OCI-LY1 (cell line): ENCODE measurements around the gene GPR176.

ENCODE experiments used
- H2AFZ ChIP-seq: fragments of 200-600 bp; sonication (generic), shearing (Covaris generic); 2 replicates; pipeline ENCODE4 v1.6.0; 2014; ENCODE audit warnings: antibody characterized with exemption, mild to moderate bottlenecking, low read length
- H3F3A ChIP-seq: fragments of 200-600 bp; sonication (generic), shearing (Covaris generic); 2 replicates; pipeline ENCODE4 v1.6.0; 2014; ENCODE audit warnings: mild to moderate bottlenecking, antibody characterized with exemption, low read length, moderate library complexity; ENCODE audit not compliant: insufficient read depth
- H3K27ac ChIP-seq: fragments of 200-600 bp; sonication (generic); 2 replicates; pipeline ENCODE4 v1.5.1; 2014; ENCODE audit warnings: low read length, mixed run types, mild to moderate bottlenecking, low read depth; ENCODE audit not compliant: poor library complexity, severe bottlenecking
- H3K27me3 ChIP-seq: fragments of 200-600 bp; sonication (generic); 2 replicates; pipeline ENCODE4 v1.6.0; 2014; ENCODE audit warnings: antibody characterized with exemption, mild to moderate bottlenecking, low read length, moderate library complexity; ENCODE audit not compliant: insufficient read depth
- H3K36me3 ChIP-seq: fragments of 200-600 bp; sonication (generic); 2 replicates; pipeline ENCODE4 v1.6.1; 2014; ENCODE audit warnings: mild to moderate bottlenecking, antibody characterized with exemption, low read length, moderate library complexity, mixed read lengths; ENCODE audit not compliant: insufficient read depth
- H3K4me1 ChIP-seq: fragments of 200-600 bp; sonication (generic); 2 replicates; pipeline ENCODE4 v1.5.1; 2014; ENCODE audit warnings: mild to moderate bottlenecking, low read length, moderate library complexity; ENCODE audit not compliant: insufficient read depth, severe bottlenecking
- H3K4me2 ChIP-seq: fragments of 200-600 bp; sonication (generic), shearing (Covaris generic); 2 replicates; pipeline ENCODE4 v1.6.1; 2014; ENCODE audit warnings: low read length
- H3K4me3 ChIP-seq: fragments of 200-600 bp; sonication (generic); 2 replicates; pipeline ENCODE4 v1.5.1; 2014; ENCODE audit warnings: low read length, low read depth, mild to moderate bottlenecking, mixed read lengths; ENCODE audit not compliant: poor library complexity, severe bottlenecking
- H3K79me2 ChIP-seq: fragments of 200-600 bp; shearing (Covaris generic); 2 replicates; pipeline ENCODE4 v1.6.1; 2016; ENCODE audit warnings: mixed run types, low read length, mixed read lengths; ENCODE audit not compliant: insufficient read depth
- H3K9ac ChIP-seq: fragments of 200-600 bp; sonication (generic), shearing (Covaris generic); 2 replicates; pipeline ENCODE4 v1.6.1; 2014; ENCODE audit warnings: mild to moderate bottlenecking, low read length, mixed read lengths
- H3K9me2 ChIP-seq: fragments of 200-600 bp; sonication (generic), shearing (Covaris generic); 2 replicates; pipeline ENCODE4 v1.6.1; 2014; ENCODE audit warnings: low read depth, mild to moderate bottlenecking, low read length, mixed read lengths
- H3K9me3 ChIP-seq: fragments of 200-600 bp; shearing (Covaris generic); 2 replicates; pipeline ENCODE4 v1.6.1; 2014; ENCODE audit warnings: low read length, mixed read lengths
- H4K20me1 ChIP-seq: fragments of 200-600 bp; sonication (generic), shearing (Covaris generic); 2 replicates; pipeline ENCODE4 v1.6.0; 2016; ENCODE audit warnings: mild to moderate bottlenecking, low read length; ENCODE audit not compliant: insufficient read depth
- EZH2 ChIP-seq: fragments of 200-600 bp; sonication (generic), shearing (Covaris generic); IDR thresholded peaks from 2 replicates; pipeline ENCODE4 v1.8.0; 2017; ENCODE audit warnings: borderline replicate concordance, mixed run types, mild to moderate bottlenecking, antibody characterized with exemption, low read length, moderate library complexity, mixed read lengths
- TF ChIP-seq, protein P1 (sequence below): fragments of 200-600 bp; sonication (generic), shearing (Covaris generic); IDR thresholded peaks from 2 replicates; pipeline ENCODE4 v1.5.1; 2017; ENCODE audit warnings: mild to moderate bottlenecking, antibody characterized with exemption, low read length, moderate library complexity, mixed read lengths

GPR176 gene

DNA sequence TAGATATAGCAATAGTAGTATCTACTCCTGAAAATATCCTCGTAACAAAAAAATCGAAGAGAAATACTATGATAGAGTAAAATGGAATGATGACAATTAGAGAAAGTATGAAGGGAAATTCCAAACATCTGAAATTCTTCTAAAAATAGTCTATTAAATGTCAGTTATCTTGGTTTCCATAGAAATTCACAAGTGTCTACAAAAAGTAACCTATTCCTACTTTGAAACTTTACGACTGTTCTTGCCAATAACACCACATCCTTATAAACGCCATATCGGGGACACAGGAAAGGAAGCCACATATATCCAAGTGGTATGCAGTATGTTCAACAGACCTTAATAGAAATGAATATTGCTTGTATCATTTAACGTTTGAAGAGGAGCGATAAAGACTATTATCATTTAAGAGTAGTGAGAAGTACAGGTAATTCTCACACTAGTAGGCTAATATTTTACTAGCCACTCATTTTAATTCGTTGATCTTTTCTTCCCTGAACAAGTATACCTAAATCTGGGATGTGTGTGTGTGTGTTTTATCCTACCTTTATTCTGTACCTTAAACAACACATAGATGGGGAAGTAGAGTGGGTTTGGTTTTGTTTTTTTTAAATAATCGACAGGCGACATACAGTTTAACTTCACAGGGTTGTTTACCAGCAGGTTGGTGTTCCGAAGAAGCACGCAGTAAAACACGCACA lies 1.2 kb downstream of the GPR176 start:
- TF ChIP-seq, protein P1, sequence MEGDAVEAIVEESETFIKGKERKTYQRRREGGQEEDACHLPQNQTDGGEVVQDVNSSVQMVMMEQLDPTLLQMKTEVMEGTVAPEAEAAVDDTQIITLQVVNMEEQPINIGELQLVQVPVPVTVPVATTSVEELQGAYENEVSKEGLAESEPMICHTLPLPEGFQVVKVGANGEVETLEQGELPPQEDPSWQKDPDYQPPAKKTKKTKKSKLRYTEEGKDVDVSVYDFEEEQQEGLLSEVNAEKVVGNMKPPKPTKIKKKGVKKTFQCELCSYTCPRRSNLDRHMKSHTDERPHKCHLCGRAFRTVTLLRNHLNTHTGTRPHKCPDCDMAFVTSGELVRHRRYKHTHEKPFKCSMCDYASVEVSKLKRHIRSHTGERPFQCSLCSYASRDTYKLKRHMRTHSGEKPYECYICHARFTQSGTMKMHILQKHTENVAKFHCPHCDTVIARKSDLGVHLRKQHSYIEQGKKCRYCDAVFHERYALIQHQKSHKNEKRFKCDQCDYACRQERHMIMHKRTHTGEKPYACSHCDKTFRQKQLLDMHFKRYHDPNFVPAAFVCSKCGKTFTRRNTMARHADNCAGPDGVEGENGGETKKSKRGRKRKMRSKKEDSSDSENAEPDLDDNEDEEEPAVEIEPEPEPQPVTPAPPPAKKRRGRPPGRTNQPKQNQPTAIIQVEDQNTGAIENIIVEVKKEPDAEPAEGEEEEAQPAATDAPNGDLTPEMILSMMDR, result no peak
- TF ChIP-seq EZH2, result no peak
- peaks cover 30% of the 10 kb centered on the region for H3K4me1 ChIP-seq
- no peaks in the 10 kb centered on the region for H4K20me1 ChIP-seq
- no peaks in the 10 kb centered on the region for H3K79me2 ChIP-seq
- H2AFZ ChIP-seq, result no peak overlapping the region
- no peaks in the 10 kb centered on the region for H3K27me3 ChIP-seq
- H3K4me2 ChIP-seq, result no peak overlapping the region
- no peaks in the 10 kb centered on the region for H3K9me3 ChIP-seq
- H3K36me3 ChIP-seq, result no peaks in the 10 kb centered on the region
- H3K4me3 ChIP-seq, result no peak overlapping the region
- H3K9me2 ChIP-seq, result no peaks in the 10 kb centered on the region
- no peak overlapping the region for H3K27ac ChIP-seq
- H3K9ac ChIP-seq, result no peak overlapping the region
- H3F3A ChIP-seq, result no peaks in the 10 kb centered on the region

DNA sequence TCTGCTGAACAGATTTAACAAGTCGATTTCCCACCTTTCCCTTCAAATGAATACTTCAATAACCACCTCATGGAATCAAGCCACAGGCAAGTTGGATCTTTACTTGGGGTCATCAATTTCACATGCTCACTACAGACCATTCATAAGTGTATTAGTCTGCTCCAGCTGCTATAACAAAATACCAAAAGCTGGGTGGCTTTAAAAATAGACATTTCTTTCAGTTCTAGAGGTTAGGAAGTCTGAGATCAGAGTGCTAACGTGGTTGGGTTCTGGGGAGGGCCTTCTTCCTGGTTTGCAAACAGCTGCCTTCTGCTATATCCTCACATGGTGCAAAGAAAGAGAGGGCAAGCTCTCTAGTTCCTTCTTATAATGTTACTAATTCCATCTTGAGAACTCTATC lies 5.1 kb downstream of the GPR176 start:
- Histone ChIP-seq H2AFZ (no peak overlapping the region), H3K9ac (no peak overlapping the region), H4K20me1 (no peaks in the 10 kb centered on the region), H3K4me3 (no peak overlapping the region), H3K4me2 (no peak overlapping the region), H3K27me3 (no peaks in the 10 kb centered on the region), H3K4me1 (peaks cover 4% of the 10 kb centered on the region), H3K79me2 (no peaks in the 10 kb centered on the region), H3K27ac (no peak overlapping the region), H3K36me3 (no peaks in the 10 kb centered on the region), H3F3A (no peaks in the 10 kb centered on the region), H3K9me2 (no peaks in the 10 kb centered on the region), H3K9me3 (no peaks in the 10 kb centered on the region)
- TF ChIP-seq, protein P1, result no peak
- TF ChIP-seq EZH2, result no peak

DNA sequence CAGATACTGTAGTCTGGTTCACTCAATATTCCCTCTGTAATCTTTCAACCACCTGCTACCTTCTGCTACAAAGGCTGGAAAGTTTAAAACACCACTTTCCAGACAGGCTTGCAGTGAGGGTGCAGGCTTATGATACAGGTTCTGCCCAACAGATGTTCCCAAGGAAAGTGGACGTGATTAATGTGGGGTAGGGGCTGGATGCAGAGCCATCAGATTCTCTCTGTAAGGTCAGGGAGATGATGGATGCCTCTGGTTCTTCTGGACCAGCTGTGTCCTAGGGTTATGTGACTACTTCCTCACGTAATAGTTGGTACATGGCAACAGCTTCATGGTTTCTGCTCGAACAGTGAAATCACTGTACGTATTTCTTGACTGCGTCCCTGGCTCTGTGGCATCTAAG lies 11.1 kb downstream of the GPR176 start:
- no peaks in the 10 kb centered on the region for H4K20me1 ChIP-seq

More for the DNA sequence above, 11.1 kb downstream of the GPR176 start:
- Histone ChIP-seq H3K4me3 (no peak overlapping the region), H2AFZ (no peak overlapping the region), H3K27ac (no peak overlapping the region), H3K79me2 (no peaks in the 10 kb centered on the region), H3K4me2 (no peak overlapping the region), H3F3A (no peaks in the 10 kb centered on the region), H3K4me1 (no peaks in the 10 kb centered on the region), H3K9me2 (no peaks in the 10 kb centered on the region), H3K36me3 (no peaks in the 10 kb centered on the region), H3K9me3 (no peaks in the 10 kb centered on the region), H3K9ac (no peak overlapping the region), H3K27me3 (no peaks in the 10 kb centered on the region)
- TF ChIP-seq, protein P1, result no peak
- TF ChIP-seq EZH2, result no peak
